ENCODE data around the gene PXYLP1.

DNA sequence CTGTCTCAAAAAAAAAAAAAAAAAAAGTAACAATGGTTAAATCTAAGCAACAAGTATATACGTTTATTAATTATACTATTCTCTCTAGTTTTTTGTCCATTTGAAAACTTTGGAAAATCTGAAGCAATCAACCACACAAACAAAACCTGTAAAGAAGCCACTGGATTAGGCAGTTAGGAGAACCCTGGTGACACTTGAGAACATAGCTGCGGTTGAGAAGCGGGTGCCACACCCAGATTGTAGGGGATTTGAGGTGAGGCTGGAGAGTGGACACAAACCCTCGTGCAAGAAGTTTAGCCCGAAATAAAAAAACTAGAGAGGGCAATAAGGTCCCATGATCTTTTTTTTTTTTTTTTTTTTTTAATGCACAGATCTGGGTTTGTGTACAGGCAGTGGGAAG is 110.8 kb downstream of the PXYLP1 start:
- TF ChIP-seq POLR2A (IDR thresholded peaks at IDR 0.05; ENCODE audit: low read depth, low read length) (no peak), TAF1 (IDR thresholded peaks at IDR 0.05; ENCODE audit: borderline replicate concordance, low read depth, low read length) (no peak), POLR2AphosphoS5 (IDR thresholded peaks at IDR 0.05; ENCODE audit: low read depth, low read length) (no peak)
